Kidney (tissue), 14 donors: ENCODE measurements around the gene TKTL1. TPM values are rescaled to one million over a fixed set of nuclear protein-coding genes. Genes with fewer than 3 reads are reported as not detected.
"Not testable (repeated sequence)": the region's sequence is repeated elsewhere in the genome, so short reads cannot be mapped to it uniquely, and the experiment has no call there.

ENCODE experiments used
- DNase-seq, 5 donors: peaks; one replicate each; pipeline ENCODE4 v3.0.0-alpha.2; 2013 to 2020
- FAIRE-seq: peaks from 2 replicates; lab custom pipeline; 2012; peaks lifted over from hg19 to GRCh38; lab: Jason Lieb, UNC
- H3K27ac ChIP-seq, 2 donors: one replicate each; pipeline ENCODE4 v1.7.0; 2013; ENCODE audit warnings: low read depth in 2 of 2, low read length in 2 of 2, inconsistent platforms in 1 of 2
- H3K27me3 ChIP-seq: one replicate; pipeline ENCODE4 v1.7.1; 2013; ENCODE audit warnings: low read length, inconsistent platforms; ENCODE audit not compliant: control insufficient read depth, insufficient read depth
- H3K36me3 ChIP-seq, 3 donors: one replicate each; pipeline versions ENCODE4 v1.7.0 to v1.7.1; 2013; ENCODE audit warnings: low read length in 3 of 3, control low read depth in 1 of 3, inconsistent platforms in 1 of 3; ENCODE audit not compliant: insufficient read depth in 3 of 3, control insufficient read depth in 2 of 3
- H3K4me1 ChIP-seq, 3 donors: one replicate each; pipeline versions ENCODE4 v1.7.0 to v1.7.1; 2013; ENCODE audit warnings: low read length in 3 of 3, inconsistent platforms in 1 of 3, low read depth in 1 of 3; ENCODE audit not compliant: control insufficient read depth in 2 of 3, insufficient read depth in 2 of 3
- H3K4me3 ChIP-seq, 3 donors: one replicate each; pipeline versions ENCODE4 v1.7.0 to v1.8.1; 2013; ENCODE audit warnings: low read length in 3 of 3, control low read depth in 1 of 3, inconsistent platforms in 1 of 3
- H3K9ac ChIP-seq, 3 donors: one replicate each; pipeline versions ENCODE4 v1.7.0 to v1.7.1; 2013; ENCODE audit warnings: low read length in 3 of 3, control low read depth in 1 of 3, inconsistent platforms in 1 of 3
- H3K9me3 ChIP-seq, 3 donors: one replicate each; pipeline versions ENCODE4 v1.7.0 to v1.7.1; 2013; ENCODE audit warnings: low read length in 3 of 3, control low read depth in 1 of 3, inconsistent platforms in 1 of 3; ENCODE audit not compliant: control insufficient read depth in 2 of 3, insufficient read depth in 1 of 3
- CTCF ChIP-seq: IDR thresholded peaks from 3 replicates; pipeline ENCODE4 v1.5.1; 2012; ENCODE audit warnings: mild to moderate bottlenecking, moderate library complexity, borderline replicate concordance; ENCODE audit not compliant: insufficient read depth; ENCODE audit errors: extremely low read depth
- intact Hi-C: fragments of 100-400 bp; cut with DNase I; formaldehyde crosslinking; loops from one replicate; pipeline ENCODE4 v1.11.1; 2022
- polyA plus RNA-seq: library from polyadenylated mRNA; stranded (reverse); fragments of 350-450 nt; fragmentation: Illumina TruSeq; extraction: RNeasy Lipid Tissue Mini Kit (QIAGEN cat#74804); gene quantifications from one replicate; pipeline ENCODE4 v1.2.3, GENCODE V29; 2014; ENCODE audit warnings: low read depth, low replicate concordance; ENCODE audit not compliant: insufficient read depth
- total RNA-seq: library from RNA; stranded (reverse); fragmentation: NEBNext Ultra II Directional; extraction: Animal tissue kit (Norgen Biotek cat#: 25700); gene quantifications from one replicate; pipeline ENCODE4 v1.2.1, GENCODE V29; 2021
- donor health status: control.
- donor health status: control.
- donor health status: control.
- donor health status: control.
- donor health status: control.
- donor health status: DM: yes; HTN: yes; CAD: no.
- donor health status: Normal renal cell carcinoma (clear cell type).

TKTL1 gene
- total and polyA plus RNA-seq, 2 donors from 2014 or later: 0.30 to 0.38 TPM

GRCh38 chrX:154284489-154285338 lies 10.9 kb upstream of the TKTL1 start:
- H3K9me3 ChIP-seq, H3K4me1 ChIP-seq, H3K4me3 ChIP-seq, H3K36me3 ChIP-seq, H3K9ac ChIP-seq, intact Hi-C loops, H3K27ac ChIP-seq, DNase-seq, FAIRE-seq, H3K27me3 ChIP-seq: not testable (repeated sequence)

GRCh38 chrX:154286406-154286805 lies 9.2 kb upstream of the TKTL1 start:
- H3K4me1 ChIP-seq, FAIRE-seq, H3K36me3 ChIP-seq, H3K9me3 ChIP-seq, intact Hi-C loops, H3K27ac ChIP-seq, H3K27me3 ChIP-seq, DNase-seq, H3K4me3 ChIP-seq, H3K9ac ChIP-seq: not testable (repeated sequence)

- H3K9me3 ChIP-seq: no peaks in the 10 kb centered on the region
- FAIRE-seq: no peak
- H3K27ac ChIP-seq: no peak within 1 kb of the TSS
- no peaks in the 10 kb centered on the region for H3K4me1 ChIP-seq
- DNase-seq: no peak
- no peak within 1 kb of the TSS for H3K9ac ChIP-seq
- no peaks in the 10 kb centered on the region for H3K36me3 ChIP-seq
- H3K27me3 ChIP-seq: no peaks in the 10 kb centered on the region
- H3K4me3 ChIP-seq: no peak within 1 kb of the TSS
- intact Hi-C loops: no loop called here
- TF ChIP-seq CTCF: no peak
Observed at GRCh38 chrX:154294791-154295574, 612 bp upstream of the TKTL1 start, which contains the start of gene TEX28. Gene TEX28 (minus strand): TSS chrX:154295124. CDS start chrX:154292117, 3,007 bp downstream.

GRCh38 chrX:154296731-154297130 lies 1.1 kb downstream of the TKTL1 start:
- intact Hi-C loops: no loop called here
- Histone ChIP-seq H3K27ac (no peak overlapping the region), H3K9me3 (no peaks in the 10 kb centered on the region), H3K36me3 (no peaks in the 10 kb centered on the region), H3K4me3 (no peak overlapping the region), H3K4me1 (no peaks in the 10 kb centered on the region), H3K9ac (no peak overlapping the region), H3K27me3 (no peaks in the 10 kb centered on the region)
- no peak for DNase-seq
- FAIRE-seq: no peak
- TF ChIP-seq CTCF: no peak
